IPS-15b (cell line): Measurements from ENCODE around the gene C12orf56.
"Not testable (repeated sequence)": the region's sequence is repeated elsewhere in the genome, so short reads cannot be mapped to it uniquely, and the experiment has no call there.

Source experiments
- H3K27me3 ChIP-seq: one replicate; pipeline ENCODE4 v1.6.1; 2013; ENCODE audit warnings: low read length; ENCODE audit not compliant: control insufficient read depth, insufficient read depth
- H3K36me3 ChIP-seq: one replicate; pipeline ENCODE4 v1.6.1; 2013; ENCODE audit warnings: low read length; ENCODE audit not compliant: control insufficient read depth, insufficient read depth
- H3K4me1 ChIP-seq: one replicate; pipeline ENCODE4 v1.6.1; 2013; ENCODE audit warnings: mild to moderate bottlenecking, low read length; ENCODE audit not compliant: control insufficient read depth, insufficient read depth
- H3K4me3 ChIP-seq: one replicate; pipeline ENCODE4 v1.5.1; 2013; ENCODE audit warnings: low read depth, low read length
- H3K9ac ChIP-seq: one replicate; pipeline ENCODE4 v1.6.1; 2013; ENCODE audit warnings: low read depth, mild to moderate bottlenecking, low read length
- H3K9me3 ChIP-seq: one replicate; pipeline ENCODE4 v1.6.1; 2013; ENCODE audit warnings: mild to moderate bottlenecking, low read length; ENCODE audit not compliant: control insufficient read depth, insufficient read depth

The C12orf56 gene

GRCh38 chr12:64222009-64222765 lies 168.4 kb downstream of the C12orf56 start, which contains the start of gene KICS2:
Gene KICS2 (minus strand): TSS chr12:64222296. CDS start chr12:64222237, 59 bp downstream.
- peak within 1 kb of the TSS; percentile 82 for H3K9ac ChIP-seq
- peaks cover 8% of the 10 kb centered on the region for H3K4me1 ChIP-seq
- no peaks in the 10 kb centered on the region for H3K9me3 ChIP-seq
- H3K36me3 ChIP-seq, result no peaks in the 10 kb centered on the region
- peak within 1 kb of the TSS; percentile 92 for H3K4me3 ChIP-seq
- H3K27me3 ChIP-seq, result no peaks in the 10 kb centered on the region

- H3K27me3 ChIP-seq, result no peaks in the 10 kb centered on the region
- no peaks in the 10 kb centered on the region for H3K9me3 ChIP-seq
- peaks cover 8% of the 10 kb centered on the region for H3K4me1 ChIP-seq
- H3K9ac ChIP-seq, result peak overlapping the region; percentile 82
- H3K36me3 ChIP-seq, result no peaks in the 10 kb centered on the region
- peak overlapping the region; percentile 92 for H3K4me3 ChIP-seq
These were observed 168.9 kb downstream of the C12orf56 start for GRCh38 chr12:64221651-64222008.

- H3K9me3 ChIP-seq, result no peaks in the 10 kb centered on the region
- no peaks in the 10 kb centered on the region for H3K36me3 ChIP-seq
- H3K4me3 ChIP-seq, result no peak overlapping the region
- H3K27me3 ChIP-seq, result no peaks in the 10 kb centered on the region
- H3K9ac ChIP-seq, result no peak overlapping the region
- H3K4me1 ChIP-seq, result peaks cover 8% of the 10 kb centered on the region
These were observed 170.5 kb downstream of the C12orf56 start for GRCh38 chr12:64220046-64220445.

- Histone ChIP-seq H3K4me3 (no peak overlapping the region), H3K4me1 (peaks cover 8% of the 10 kb centered on the region), H3K9me3 (no peaks in the 10 kb centered on the region), H3K27me3 (no peaks in the 10 kb centered on the region), H3K36me3 (no peaks in the 10 kb centered on the region), H3K9ac (no peak overlapping the region)
These were observed 171.4 kb downstream of the C12orf56 start for GRCh38 chr12:64219145-64219544.

- Histone ChIP-seq H3K4me1 (peaks cover 8% of the 10 kb centered on the region), H3K9me3 (no peaks in the 10 kb centered on the region), H3K27me3 (no peaks in the 10 kb centered on the region), H3K36me3 (no peaks in the 10 kb centered on the region), H3K9ac (no peak overlapping the region), H3K4me3 (no peak overlapping the region)
These were observed 172.0 kb downstream of the C12orf56 start for GRCh38 chr12:64218597-64218996.

GRCh38 chr12:64217643-64218042 lies 172.9 kb downstream of the C12orf56 start:
- H3K9me3 ChIP-seq, H3K9ac ChIP-seq, H3K27me3 ChIP-seq, H3K36me3 ChIP-seq, H3K4me3 ChIP-seq, H3K4me1 ChIP-seq: not testable (repeated sequence)

GRCh38 chr12:64216239-64216638 lies 174.3 kb downstream of the C12orf56 start:
- Histone ChIP-seq H3K4me3 (no peak overlapping the region), H3K36me3 (no peaks in the 10 kb centered on the region), H3K4me1 (peaks cover 8% of the 10 kb centered on the region), H3K9me3 (no peaks in the 10 kb centered on the region), H3K9ac (no peak overlapping the region), H3K27me3 (no peaks in the 10 kb centered on the region)
